Fibroblast of villous mesenchyme (primary cell): ENCODE measurements around the gene DPPA5. TPM values are rescaled to one million over a fixed set of nuclear protein-coding genes. Genes with fewer than 3 reads are reported as not detected.

Source experiments
- DNase-seq: peaks from one replicate; pipeline ENCODE4 v3.0.0-alpha.2; 2010; ENCODE audit warnings: low read depth
- H3K4me3 ChIP-seq: 2 replicates; pipeline ENCODE4 v1.5.1; 2011; ENCODE audit warnings: low read depth, mild to moderate bottlenecking, low read length
- CTCF ChIP-seq: IDR thresholded peaks from 2 replicates; pipeline ENCODE4 v1.5.1; 2012; ENCODE audit warnings: low read depth, mild to moderate bottlenecking, low read length; ENCODE audit not compliant: insufficient read depth
- total RNA-seq: library from RNA; depleted of rRNA; stranded (reverse); fragments of >200 nt; gene quantifications from 2 replicates; pipeline ENCODE4 v1.2.3, GENCODE V29; 2012

Gene DPPA5
- total RNA-seq, 1 donor = not detected

GRCh38 chr6:73375216-73375615 lies 21.1 kb upstream of the DPPA5 start:
- DNase-seq = no peak
- TF ChIP-seq CTCF = no peak
- no peak overlapping the region for H3K4me3 ChIP-seq

- no peak for TF ChIP-seq CTCF
- no peak overlapping the region for H3K4me3 ChIP-seq
- DNase-seq = no peak
These were observed 18.4 kb upstream of the DPPA5 start for GRCh38 chr6:73372516-73372915.

- no peak overlapping the region for H3K4me3 ChIP-seq
- TF ChIP-seq CTCF = no peak
- DNase-seq = no peak
These were observed 17.9 kb upstream of the DPPA5 start for GRCh38 chr6:73371984-73372383.

GRCh38 chr6:73369563-73369962 lies 15.5 kb upstream of the DPPA5 start, which contains the start of gene OOEP:
TSS of gene OOEP (minus strand) at chr6:73369897. CDS start at chr6:73369792, 105 bp downstream.
- H3K4me3 ChIP-seq = no peak within 1 kb of the TSS
- no peak for DNase-seq
- no peak for TF ChIP-seq CTCF

- no peak for DNase-seq
- no peak for TF ChIP-seq CTCF
- no peak overlapping the region for H3K4me3 ChIP-seq
These were observed 15.1 kb upstream of the DPPA5 start for GRCh38 chr6:73369157-73369556.

- TF ChIP-seq CTCF = no peak
- DNase-seq = no peak
- H3K4me3 ChIP-seq = no peak overlapping the region
These were observed 14.6 kb upstream of the DPPA5 start for GRCh38 chr6:73368675-73369074.

GRCh38 chr6:73367761-73368355 lies 13.8 kb upstream of the DPPA5 start:
- TF ChIP-seq CTCF = no peak
- no peak for DNase-seq
- no peak overlapping the region for H3K4me3 ChIP-seq
